ENCODE data around the gene KIF3C.
"Not testable (repeated sequence)": the region's sequence is repeated elsewhere in the genome, so short reads cannot be mapped to it uniquely, and the experiment has no call there.

Gene KIF3C

DNA sequence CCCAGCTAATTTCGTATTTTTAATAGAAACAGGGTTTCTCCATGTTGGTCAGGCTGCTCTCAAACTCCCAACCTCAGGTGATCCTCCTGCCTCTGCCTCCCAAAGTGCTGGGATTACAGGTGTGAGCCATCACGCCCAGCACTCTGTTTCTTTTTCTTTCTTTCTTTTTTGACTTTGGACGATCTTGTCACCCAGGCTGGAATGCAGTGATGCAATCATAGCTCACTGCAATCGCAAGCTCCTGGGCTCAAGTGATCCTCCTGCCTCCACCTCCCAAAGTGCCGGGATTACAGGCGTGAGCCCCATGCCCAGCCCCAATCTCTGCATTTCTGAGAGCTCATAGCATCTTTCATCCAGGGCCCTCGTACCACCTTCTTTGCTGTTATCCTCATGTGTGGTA lies 17.1 kb upstream of the KIF3C start:
- not testable (repeated sequence) for DNase-seq (ENCODE audit: low read depth in 2 of 2)

DNA sequence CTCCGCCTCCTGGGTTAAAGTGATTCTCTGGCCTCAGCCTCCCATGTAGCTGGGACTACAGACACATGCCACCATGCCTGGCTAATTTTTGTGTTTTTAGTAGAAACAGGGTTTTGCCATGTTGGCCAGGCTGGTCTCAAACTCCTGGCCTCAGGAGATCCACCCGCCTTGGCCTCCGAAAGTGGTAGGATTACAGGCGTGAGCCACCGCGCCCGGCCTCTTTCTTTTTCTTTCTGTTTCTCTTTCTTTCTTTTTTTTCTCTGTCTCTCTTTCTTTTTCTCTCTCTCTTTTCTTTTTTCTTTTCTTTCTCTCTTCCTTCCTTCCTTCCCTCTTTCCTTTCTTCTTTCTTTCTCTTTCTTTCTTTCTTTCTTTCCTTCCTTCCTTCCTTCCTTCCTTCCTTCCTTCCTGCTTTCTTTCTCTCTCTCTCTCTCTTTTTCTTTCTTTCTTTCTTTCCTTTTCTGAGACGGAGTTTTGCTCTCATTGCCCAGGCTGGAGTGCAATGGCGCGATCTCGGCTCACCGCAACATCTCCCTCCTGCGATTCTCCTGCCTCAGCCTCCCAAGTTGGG lies 16.6 kb upstream of the KIF3C start:
- DNase-seq (ENCODE audit: low read depth in 2 of 2), result not testable (repeated sequence)

DNA sequence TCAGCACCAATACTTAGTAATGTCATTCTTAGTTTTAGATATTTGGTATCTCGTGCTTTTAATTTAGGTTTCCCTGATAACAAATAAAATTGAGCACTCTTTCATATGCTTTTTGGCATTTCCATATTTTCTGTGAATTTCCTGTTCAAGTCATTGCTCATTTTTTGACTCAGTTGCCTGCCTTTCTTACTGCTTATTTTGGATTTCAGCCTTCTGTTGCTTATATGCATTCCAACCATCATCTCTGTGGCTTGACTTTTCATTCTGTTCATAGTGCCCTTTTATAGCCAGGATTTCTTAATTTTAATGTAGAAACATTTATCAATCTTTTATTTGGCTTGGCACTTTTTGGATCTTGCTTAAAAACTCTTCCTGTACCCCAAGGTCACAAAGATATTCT lies 14.5 kb upstream of the KIF3C start:
- DNase-seq (ENCODE audit: low read depth in 2 of 2), result no peak

DNA sequence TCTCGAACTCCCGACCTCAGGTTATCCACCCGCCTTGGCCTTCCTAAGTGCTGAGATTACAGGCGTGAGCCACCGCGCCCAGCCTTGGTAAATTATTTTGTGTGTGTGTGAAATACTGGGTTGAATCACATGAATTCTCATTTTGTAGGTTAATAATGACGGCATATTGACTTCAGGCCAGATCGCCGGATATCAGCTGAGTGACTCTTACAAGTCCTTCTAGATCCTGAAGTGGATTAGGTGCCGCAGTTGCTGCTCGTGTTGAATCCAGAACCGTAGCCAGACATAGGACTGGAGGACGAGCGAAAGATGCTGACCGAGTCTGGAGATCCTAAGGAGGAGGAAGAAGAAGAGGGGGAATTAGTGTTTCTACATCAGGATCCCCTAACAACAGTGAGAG lies 12.2 kb upstream of the KIF3C start:
- no peak for DNase-seq (ENCODE audit: low read depth in 2 of 2)

DNA sequence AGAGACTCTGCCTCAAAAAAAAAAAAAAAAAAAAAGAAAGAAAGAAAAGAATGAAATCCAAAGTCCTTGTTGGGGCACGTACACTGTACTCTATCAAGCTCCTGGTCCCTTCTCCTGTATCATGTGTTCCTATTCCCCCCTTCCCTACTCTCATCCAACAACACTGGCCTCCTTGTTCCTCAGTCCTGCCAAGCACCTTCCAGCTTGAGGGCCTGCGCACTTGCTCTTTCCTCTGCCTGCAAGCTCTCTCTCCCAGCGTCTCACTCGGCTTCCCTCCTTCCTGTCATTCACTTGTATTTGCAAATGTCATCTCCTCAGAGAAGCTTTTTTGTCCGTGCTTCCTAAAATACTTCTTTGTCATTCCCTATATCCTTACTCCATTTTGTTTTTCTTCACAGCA lies 10.8 kb upstream of the KIF3C start:
- no peak for DNase-seq (ENCODE audit: low read depth in 2 of 2)

DNA sequence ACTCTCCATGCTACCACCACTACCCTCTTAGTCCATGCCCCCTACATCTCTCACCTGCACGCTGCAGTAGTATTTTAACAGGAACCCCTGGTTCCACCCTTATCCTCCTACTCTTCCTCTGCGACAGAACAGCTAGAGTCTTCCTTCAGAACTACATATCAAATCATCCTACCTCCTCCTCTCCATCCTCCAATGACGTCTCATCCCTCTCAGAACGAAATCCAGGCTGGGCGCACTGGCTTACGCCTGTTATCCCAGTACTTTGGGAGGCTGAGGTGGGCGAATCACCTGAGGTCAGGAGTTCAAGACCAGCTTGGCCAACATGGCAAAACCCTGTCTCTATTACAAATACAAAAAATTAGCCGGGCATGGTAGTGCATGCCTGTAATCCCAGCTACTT lies 10.3 kb upstream of the KIF3C start:
- DNase-seq (ENCODE audit: low read depth in 2 of 2), result no peak

DNA sequence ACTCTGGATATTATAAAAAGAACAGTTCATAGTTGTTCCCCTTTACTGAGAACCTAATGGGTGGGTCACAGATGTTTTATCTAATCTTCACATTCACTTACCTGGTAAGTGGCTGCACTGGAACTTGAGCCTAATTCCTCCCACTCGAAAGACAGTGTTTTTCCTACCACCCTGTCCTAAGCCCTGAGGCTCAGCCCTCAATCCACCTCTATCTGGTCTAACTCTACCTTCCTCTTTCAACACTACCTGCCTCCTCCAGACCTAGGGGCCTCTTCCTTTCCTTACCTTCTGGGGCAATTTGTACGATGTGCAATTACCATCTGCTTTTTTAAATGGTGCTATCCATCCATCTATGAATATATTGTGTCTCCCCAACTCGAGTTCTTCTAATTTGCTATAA lies 9.7 kb upstream of the KIF3C start:
- DNase-seq (ENCODE audit: low read depth in 2 of 2), result no peak

DNA sequence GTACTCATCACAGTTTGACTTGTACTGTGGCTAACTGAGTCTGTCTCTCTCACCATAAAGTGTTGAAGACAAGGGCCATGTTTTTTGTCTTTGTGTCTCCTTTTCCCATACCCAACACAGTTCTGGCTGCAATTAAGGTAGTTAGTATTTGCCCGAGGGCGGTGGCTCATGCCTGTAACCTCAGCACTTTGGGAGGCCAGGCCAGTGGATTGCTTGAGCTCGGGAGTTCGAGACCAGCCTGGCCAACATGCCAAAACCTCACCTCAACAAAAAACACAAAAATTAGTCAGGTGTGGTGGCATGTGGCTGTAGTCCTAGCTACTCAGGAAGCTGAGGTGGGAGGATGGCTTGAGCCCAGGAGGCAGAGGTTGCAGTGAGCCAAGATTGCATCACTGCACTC lies 6.9 kb upstream of the KIF3C start:
- no peak for DNase-seq (ENCODE audit: low read depth in 2 of 2)

DNA sequence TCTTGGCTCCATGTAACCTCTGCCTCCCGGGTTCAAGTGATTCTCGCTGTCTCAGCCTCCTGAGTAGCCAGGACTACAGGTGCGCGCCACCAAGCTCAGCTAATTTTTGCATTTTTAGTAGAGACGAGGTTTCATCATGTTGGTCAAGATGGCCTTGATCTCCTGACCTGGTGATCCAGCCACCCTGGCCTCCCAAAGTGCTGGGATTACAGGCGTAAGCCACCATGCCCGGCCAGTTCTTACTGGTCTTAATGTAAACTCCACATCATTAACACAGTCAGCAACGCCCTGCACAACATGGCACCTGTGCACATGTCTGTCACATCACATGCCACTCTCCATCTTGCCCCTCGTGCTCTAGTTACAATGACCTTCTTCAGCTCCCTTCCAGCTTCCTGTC lies 5.8 kb upstream of the KIF3C start:
- no peak for DNase-seq (ENCODE audit: low read depth in 2 of 2)

DNA sequence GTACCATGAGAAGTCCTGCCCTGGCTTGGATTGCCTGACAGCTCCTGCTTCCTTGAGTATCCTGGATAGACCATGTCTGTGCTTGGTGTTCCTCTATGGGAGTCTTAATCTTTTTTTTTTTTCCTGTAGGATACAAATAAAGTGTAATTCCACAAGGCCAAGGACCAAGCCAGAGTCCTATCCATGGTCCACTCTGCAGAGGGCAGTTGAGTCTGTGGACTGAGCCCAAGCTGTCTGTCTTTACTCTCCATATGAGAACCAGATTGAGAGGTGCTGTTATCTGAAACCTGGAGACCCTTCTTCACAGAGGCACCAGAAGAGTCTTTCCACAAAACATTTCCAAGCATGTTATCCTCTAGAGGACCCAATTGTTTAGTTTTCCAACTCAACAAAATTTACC lies 1.4 kb upstream of the KIF3C start:
- no peak for DNase-seq (ENCODE audit: low read depth in 2 of 2)

DNA sequence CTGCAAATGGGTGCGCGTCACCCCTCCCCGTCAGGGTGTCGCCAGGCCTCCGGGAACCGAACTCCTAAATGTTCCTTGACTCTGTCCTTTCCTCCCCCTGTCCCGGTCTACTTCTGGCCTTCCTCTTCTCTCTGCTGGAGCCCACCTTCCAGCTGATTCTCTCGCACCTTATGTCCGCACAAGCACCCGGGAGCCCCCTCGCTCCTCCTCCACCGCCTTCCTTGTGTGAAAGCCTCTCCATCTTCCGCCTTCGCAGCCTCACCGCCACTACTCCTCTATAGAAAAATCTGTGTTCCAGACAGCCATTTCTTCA lies 627 bp upstream of the KIF3C start:
- no peak for DNase-seq (ENCODE audit: low read depth in 2 of 2)

DNA sequence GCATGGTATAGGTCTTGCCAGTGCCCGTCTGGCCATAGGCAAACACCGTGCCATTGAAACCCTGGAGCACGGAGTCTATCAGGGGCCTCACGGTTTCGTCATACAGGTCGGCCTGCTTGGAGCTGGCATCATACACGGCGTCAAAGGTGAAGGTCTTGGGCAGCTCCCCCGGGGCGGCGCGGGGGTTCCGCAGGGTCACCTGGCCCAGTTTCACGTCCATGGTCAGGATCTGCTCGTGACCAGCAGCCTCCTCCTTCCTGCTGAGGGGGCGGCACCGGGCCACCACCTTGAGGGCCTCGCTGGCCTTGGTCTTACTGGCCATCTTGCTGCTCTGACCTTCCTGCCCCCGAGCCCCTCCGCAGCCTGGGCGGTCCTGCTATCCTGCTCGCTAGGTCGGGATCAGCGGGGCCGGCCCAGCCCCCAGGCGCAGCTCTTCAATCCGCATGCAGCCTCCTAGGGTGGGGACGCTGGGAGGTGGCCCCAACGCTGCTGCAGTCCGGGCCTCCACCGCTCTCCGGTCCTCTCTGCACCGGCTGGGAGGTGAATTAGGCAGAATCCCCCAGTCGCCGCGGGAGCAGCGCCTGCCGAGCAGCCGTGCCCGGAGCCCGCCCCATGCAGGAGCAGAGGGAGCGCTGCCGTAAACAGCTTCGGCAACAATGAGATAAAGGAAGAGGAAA lies 563 bp downstream of the KIF3C start:
- no peak for DNase-seq (ENCODE audit: low read depth in 2 of 2)

DNA sequence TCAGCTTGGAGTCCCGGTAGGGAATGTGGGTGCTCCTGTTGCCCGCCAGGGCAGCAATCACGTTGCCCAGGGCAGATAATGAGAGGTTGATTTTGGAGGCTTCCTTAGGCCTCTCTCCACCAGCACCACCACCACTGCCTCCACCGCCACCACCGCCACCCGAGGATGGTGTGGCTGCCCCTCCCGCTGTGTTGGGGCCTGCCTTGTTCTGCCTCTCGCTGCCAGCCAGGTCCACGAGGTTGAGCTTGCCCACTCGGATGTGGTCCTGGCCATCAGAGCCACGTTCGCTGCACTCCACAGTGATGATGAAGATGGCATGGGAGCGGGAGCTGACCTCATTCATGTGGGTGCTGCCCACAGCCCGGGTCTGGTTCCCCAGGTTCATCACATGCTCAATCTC lies 1.3 kb downstream of the KIF3C start:
- no peak for DNase-seq (ENCODE audit: low read depth in 2 of 2)

DNA sequence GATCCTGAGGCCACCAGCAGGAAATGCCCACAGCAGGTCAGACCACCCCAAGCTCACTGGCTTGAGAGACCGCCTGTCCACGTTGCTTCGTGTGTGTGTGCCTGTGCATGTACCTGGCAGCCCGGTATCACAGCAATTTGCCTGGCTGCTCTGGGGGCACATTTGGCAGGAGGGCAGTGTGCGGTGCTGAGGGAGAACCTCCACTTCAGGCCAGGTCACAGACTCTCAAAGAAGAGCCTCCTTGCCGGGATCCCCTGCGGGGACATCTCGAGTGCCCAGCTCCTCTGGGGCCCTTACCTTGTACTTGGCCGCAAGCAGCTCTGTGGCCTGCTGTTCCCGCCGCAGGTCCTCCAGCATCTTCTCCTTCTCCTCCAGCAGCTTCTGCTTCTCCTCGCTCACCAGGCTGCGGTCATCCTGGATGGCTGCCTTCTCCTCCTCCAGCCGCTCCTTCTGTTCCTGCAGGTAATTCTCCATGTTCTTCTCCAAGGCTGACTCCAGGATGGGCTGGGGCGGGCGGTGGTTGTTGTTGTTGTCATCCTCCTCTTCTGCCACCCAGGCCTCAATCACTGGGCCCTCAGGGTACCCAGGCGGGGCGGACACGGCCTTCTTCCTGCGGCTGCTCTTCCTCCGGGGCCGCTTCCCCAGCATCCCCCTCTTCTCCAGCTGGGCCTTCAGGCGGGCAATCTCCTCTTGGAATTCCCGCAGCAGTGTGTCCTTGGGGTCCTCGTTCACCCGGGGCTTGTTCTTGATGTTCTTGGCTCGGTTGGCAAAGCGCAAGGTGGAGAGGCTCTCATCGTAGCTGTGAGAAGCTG lies 2.0 kb downstream of the KIF3C start:
- DNase-seq (ENCODE audit: low read depth in 2 of 2), result no peak

DNA sequence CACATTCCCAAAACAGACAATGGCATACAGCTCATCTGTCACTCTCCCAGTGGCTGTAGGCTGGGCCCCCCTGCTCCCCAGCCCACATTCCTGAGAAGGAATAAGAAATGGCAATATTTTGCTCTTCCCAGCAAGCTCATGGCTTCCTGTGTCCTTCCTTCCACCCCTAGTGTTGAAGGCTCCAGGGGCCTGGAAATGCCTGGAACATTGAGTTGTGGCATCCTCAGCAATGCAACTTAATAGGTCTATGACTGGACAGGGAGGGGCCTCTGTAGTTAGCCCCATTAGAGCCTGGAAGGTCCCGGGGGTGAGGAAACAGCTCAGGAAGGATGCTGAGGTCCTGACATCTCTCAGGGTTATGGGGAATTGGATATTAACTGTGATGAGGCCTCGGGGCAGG lies 3.3 kb downstream of the KIF3C start:
- DNase-seq (ENCODE audit: low read depth in 2 of 2), result no peak

DNA sequence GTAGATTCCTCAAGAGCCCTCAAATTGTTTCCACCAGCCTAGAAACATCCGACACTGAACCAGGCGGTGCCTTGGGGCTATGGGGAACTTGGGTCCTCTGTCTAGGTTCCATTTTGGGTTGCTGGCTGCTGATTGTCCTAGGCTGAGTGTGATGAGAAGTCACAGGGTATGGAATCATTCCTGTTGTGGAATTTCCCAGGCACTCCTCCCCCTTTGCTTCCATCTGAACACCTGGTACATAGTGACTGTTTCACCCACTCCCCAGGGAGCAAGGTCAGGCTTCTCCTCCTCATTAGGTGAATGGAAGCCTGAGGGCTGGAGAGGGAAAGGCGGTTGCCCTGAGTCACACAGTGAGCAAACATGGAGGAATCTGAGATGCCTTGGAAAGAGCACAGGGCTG lies 4.5 kb downstream of the KIF3C start:
- DNase-seq (ENCODE audit: low read depth in 2 of 2), result no peak

DNA sequence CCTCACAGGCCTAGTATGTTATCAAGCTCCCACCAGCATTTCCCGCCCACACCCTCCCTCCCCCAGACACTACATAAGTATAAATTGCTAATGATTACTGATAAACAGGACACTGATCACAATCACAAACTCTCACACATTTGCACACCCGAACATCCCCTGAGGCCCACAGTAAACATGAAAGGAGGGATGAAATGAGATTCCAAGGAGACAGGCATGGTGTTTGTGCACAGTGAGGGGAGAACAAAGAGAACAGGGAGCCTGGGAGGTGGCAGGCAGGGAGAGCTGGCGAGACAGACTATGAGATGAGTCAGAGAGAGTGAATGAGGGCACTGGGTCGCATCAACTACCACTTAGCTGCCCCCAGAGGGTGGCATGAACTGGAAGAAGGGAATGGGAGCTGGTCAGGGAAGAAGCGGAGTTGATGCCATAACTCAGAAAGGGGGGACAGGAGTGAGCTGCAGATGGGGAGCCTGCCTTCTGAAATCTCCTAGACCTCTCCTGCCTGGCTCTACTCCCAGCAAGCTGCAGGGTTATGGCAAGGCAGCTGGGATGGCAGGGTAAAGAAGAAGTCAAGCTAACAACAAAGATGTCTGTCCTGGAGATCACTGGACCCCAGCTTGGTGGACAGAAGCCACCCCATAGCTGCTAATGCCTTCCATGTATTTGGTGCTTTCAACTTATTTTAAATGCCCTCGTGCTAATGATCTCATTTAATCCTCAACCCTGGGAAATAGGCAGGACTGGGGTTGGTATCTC lies 5.1 kb downstream of the KIF3C start:
- DNase-seq (ENCODE audit: low read depth in 2 of 2), result no peak

DNA sequence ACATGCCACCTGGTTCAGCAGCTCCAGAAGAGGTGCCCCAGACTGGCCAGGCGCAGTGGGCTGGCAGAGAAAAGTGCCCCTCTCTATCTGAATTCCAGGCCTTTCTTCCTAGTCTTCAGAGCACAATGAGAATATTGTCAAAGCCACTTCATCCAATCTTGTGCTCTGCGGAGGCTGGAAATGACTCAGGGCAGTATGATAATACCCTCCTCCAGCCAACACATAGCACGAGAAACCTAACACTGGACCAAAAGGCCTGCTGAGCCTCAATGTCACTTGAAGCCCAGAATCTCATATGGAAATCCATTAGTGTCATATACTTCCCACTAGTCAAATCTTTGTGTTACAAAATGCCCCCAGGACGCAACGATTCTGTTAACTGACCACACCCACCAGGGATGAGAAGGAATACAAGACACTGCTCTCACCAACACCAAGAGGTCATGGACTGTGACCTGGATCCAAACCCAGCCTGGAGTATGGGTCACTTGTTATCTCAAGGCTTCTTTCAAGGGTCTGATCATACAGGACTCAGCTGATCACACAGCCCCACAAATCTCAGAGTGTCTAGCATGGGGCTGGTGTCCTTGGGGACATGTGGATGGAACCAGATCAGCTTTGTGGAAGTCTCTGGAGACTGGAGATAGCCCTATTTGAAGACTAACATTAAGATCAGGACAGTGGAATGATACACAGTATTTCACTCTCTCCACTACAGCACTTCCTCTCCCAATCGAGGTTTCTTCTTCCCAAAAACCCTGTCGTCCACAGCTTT lies 10.1 kb downstream of the KIF3C start:
- no peak for DNase-seq (ENCODE audit: low read depth in 2 of 2)

DNA sequence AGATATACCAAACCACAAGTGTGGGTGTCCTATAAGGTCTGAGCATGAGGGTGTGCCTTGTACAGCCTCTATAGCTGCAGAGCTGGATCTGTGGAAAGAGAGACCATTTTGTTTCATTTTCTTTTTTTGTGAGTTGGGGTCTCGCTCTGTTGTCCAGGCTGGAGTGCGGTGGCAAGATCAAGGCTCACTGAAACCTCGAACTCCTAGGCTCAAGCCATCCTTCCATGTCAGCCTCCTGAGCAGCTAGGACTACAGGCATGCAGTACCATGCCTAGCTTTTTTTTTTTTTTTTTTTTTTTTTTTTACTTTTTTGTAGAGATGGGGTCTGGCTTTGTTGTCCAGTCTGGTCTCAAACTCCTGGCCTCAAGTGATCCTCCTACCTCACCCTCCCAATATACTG lies 10.7 kb downstream of the KIF3C start:
- DNase-seq (ENCODE audit: low read depth in 2 of 2), result no peak

DNA sequence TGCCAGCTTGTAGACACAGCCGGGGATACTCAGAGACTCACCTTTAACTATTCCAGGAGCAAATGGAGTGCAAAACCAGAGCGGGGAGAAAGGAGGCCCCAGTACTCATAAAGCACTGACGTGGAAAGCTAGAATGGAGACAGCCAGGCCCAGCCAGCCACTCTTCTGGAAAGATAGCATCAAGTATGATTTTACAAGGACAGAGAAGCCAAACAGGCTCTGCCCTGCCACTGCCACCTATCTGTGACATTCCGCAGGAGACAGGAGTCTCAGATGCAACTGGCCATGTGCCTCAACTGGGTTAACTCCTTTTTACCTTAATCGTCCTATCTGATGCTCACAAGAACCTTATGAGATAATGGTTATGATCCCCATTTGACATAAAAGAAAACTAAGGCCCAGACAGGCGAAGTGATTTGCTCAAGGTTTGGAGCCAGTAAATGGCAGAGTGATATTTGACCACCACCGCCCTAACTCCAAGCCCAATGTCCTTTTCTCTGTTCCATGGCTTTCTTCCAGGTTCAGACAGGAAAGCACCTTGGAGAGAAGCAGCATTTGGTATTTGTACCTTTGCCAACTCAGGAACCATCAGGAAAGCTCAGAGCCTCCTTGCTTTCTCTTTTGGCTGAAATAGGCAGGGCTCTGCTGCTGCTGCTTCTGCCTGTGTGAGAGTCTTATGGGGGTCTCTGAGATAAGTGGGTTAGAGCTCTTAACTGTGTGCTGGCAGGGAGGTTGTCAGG lies 15.6 kb downstream of the KIF3C start:
- DNase-seq (ENCODE audit: low read depth in 2 of 2), result no peak

DNA sequence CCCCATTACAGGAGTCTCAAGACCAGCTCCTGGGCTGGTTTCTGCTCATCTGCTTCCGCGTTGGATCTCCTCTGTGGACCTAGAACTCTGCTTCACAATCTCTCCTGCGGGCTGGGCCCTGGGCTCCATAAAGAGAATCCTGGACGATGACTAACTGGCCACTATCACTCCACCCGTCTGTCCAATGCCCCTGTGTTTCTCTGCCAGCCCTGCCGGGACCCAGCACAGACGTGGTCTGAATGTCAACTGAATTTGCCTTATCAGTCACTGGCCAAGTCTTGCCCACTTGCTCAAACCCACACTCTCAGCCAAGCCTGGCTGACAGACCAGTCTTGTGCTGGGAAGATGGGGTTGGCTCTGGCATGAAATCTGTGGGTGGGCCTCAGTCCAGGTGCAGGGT lies 17.4 kb downstream of the KIF3C start:
- DNase-seq (ENCODE audit: low read depth in 2 of 2), result no peak

Measured in stimulated activated CD8-positive, alpha-beta memory T cell treated with anti-CD3 and anti-CD28 coated beads, Interleukin-15, amount 100 ng/mL, for 4 hours (primary cell).